GOT3 (cell line): ENCODE results near the gene LYL1.

Source experiments
- DNase-seq: peaks from one replicate; lab custom pipeline; 2025; ENCODE audit warnings: mixed read lengths; lab: John Stamatoyannopoulos, UW

The LYL1 gene

DNA sequence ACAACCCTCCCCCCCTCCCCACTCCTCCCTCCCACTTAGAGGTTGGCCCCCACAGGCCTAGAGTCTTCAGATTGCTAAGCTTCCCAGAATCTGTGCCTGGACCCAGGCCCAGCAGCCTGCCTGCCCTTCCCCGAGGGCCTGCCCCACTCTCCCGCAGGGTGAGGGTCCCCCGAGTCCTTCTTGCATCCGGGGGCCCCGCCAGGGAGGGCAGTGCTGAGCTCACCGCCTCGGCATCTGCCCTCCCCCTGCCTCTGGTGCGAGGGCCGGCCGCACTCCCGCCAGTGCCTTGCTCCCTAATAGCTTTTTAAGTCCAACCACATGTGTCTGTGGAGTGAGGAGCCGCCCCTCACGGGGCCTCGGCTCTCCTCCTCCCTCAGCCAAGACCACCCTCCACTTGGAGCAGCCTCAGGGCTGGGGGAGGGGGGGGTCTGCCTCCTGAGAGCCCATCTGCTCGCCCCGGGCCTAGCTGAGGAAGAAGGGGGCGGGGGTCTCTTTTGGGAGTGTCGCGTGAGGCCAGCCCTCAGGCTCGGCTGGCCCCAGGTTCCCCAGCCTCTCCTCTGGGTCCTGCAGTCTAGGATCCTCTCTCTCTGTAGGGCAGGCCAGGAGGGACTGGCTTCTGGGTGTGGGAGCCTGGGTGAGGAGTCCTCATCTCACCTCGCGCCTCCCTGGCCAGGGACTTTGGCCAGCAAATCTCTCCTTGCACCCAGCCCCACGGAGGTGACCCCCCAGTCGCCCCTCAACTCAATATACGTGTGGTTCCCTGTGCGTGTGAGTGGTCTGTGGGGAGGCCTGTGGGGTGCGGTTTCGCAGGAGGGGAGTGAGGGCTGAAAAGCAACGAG is 47.2 kb downstream of the LYL1 start:
- DNase-seq: peak; percentile 47

DNA sequence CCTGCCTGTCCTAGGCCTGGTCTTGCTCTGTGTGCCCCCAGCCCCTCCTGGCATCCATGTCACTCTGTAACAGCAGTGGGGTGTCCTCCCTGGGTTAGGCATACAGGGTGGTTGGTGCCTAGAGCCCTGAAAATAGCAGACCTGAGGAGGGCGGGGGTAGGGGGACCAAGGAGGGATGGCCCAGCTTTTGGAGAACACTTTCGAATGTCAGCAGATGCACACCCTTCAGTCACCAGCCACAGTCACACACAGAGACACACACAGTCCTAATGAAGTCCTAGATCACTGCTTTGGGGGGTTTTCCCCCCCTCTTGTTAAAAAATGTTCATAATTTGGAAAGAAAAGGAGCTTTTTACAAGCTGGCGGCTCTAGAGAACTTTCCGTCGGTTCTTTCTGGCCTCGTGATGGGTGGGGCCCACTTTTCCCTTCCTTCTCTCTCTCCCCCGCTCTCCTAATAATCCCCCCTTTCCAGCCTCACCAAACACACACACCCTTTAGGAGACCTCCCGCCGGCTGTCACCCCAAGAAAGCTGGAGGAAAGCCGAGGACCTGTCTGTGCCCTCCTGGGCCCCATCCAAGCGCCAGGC is 47.9 kb downstream of the LYL1 start:
- DNase-seq: no peak

DNA sequence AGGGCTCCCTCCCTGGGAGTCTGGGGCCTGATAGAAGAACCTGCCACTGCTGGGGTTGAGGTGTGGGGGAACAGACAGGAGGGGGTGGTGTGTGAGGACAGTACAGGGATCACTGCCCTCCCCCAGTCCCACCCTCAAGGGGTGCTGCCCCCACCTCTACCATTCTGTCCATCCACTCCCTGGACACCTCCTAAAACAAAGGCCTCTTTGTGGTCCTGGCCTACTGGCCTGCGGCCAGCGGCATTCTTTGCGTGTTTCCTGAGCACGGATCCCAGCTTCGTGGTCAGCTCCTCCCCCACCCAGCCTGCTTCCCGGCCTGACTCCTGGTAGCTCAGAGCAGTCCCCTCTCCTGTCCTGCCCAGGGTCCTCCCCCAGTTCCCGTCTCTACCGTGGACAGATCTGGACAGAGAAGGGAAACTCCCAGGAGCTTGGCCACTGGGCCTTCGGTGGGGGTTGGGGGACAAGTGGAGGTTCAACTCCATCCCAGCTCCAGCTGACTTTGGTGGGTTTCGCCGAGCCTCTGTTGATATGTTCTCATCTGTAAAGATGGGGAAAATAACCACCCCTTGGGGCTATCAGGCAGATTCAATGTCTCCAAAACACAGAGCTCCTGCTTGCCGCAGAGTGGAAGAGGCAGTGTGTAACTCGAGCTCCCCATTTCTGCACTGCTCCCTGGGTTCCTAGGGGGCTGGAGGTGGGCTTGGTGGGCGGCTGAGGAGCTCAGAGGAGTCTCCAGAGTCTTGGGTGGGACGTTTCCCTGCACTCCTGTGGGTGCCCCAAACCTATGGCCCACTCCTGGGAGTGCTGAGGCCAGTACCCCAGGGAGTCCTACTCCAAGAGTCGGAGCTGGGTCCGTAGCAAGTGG is 48.7 kb downstream of the LYL1 start:
- no peak for DNase-seq

DNA sequence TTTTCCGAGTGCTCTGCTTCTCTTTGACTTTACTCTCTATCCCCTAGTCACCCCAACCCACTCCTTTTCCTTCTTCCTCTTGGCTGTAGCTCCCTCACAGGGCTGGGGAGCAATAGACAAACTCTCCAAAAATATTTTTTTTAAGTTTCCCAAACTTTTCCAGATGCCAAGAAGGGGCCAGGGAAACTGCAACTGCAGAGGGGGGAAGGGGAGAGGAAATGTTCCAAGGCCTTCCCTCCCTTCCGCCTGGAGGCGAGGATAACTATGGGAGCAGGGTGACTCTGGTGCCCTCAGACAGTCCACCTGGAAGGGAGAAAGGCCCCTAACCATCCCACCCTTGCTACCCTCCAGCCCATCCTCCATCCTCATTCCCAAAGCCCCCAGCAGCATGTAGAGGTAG is 49.4 kb downstream of the LYL1 start:
- DNase-seq: no peak

DNA sequence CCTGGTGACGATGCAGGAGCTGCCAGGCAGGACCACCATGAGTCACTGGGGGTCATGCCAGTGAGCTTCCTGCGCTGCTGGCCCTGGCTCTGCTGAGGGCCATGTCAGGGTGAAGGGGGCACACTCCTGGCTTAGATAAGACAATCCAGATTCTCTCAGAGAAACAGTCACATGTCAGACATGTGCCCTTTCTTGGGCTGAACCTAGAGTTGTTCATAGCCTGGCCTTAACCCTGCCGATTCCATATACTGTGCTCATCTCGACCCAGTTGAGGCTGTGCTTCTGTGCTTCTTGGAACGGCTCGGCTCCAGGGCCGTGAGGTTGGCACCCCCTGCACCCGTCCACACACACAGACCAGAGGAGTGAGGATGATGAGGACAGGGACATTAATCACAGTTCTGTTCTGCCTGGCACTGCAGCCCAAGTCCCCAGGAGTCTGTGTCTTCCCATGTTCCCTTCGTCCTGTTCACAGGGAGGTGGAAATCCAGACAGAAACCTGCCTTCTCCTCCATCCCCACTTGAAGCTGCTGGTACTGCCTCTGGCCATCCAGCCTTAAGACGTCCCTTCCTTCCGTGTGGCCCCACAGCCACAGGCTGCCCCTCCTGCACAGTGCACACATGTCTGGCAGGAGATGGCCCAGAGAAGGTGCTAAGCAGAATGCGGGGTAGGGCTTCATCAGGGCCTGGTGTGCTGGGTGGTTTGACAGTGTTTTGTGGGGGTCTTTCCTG is 50.0 kb downstream of the LYL1 start:
- no peak for DNase-seq

DNA sequence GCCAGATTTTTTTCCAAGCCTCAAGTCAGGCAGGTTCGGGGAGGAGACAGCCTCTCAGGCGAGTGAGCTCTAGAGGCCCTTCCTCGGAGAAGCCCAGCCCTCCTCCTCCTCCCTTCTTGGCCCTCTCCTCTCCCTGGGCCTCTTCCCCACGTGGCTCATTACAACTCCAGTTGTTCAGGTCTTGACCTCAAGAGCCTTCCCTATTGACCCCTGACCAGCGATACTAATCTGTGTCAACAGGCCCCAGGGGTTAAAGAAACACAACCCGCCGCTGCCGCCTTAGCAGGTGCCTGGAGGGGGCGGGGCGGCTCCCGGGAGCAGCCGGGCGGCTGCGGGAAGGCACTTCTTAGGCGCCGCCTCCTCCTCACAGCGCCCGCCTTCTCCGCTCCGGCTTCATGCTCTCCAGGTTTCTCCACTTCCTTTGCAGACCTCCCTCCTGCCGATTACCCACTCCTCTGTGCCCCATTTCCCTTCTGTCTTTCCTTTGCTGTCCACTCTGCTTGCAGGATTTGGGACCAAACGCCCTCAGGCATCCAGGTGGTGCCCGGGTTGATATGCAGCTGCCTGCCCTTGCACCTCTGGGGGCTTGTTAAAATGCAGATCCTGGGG is 51.0 kb downstream of the LYL1 start:
- DNase-seq: no peak

DNA sequence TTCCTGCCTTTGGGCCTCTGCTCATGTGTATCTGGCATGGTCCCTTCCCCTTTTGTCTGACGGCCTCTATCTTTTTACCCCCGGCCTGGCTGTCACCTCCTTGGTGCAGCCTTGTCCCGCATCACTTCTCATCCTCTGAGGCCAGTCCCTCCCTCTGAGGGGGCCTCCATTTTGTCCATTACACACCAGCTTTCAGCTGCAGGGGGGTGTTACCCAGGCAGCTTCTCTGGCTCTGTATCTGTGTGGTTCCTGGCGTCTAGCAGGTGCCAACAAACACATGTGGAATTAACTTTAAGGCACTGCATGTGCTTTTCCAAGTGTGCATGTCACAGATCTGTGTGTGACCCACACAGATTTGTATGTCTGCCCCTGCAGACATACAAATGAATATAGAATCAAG is 52.4 kb downstream of the LYL1 start:
- DNase-seq: no peak
